Peyer's patch (tissue), 4 donors: ENCODE results near the gene TFPI.

Source experiments
- POLR2A ChIP-seq, 2 donors: fragments of 450-650 bp; IDR thresholded peaks; one replicate each; pipeline ENCODE4 v1.5.1; 2017; ENCODE audit warnings: antibody characterized with exemption in 2 of 2, mild to moderate bottlenecking in 2 of 2, moderate library complexity in 2 of 2
- TF ChIP-seq, protein P1 (sequence below), 6 experiments: fragments of 450-650 bp in 4 of 6; fragments of 200-600 bp in 2 of 6; sonication (generic) in 1 of 6; IDR thresholded peaks; one replicate each; pipeline ENCODE4 v1.5.1; 2017 to 2019; ENCODE audit warnings: antibody characterized with exemption in 6 of 6, mild to moderate bottlenecking in 3 of 6, moderate library complexity in 1 of 6

DNA sequence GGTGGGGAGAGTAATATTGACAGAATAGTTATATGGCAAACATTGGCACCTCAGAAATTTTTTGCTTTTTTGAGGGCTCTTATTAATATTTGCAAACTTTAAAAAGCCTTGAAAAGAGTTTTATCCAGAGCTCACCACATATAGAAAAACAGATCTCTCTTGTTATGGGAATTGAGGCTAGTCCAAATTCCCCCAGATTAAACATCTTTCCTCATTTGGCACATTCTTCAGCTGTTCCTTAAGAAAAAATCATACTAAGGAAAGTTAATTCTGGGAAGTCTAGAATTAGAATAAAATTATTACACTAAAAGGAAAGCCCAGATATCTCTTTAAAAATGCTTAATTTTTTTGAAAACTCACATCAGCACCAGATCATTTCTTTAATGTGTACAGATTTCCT is 5.6 kb downstream of the TFPI start:
- TF ChIP-seq, protein P1, sequence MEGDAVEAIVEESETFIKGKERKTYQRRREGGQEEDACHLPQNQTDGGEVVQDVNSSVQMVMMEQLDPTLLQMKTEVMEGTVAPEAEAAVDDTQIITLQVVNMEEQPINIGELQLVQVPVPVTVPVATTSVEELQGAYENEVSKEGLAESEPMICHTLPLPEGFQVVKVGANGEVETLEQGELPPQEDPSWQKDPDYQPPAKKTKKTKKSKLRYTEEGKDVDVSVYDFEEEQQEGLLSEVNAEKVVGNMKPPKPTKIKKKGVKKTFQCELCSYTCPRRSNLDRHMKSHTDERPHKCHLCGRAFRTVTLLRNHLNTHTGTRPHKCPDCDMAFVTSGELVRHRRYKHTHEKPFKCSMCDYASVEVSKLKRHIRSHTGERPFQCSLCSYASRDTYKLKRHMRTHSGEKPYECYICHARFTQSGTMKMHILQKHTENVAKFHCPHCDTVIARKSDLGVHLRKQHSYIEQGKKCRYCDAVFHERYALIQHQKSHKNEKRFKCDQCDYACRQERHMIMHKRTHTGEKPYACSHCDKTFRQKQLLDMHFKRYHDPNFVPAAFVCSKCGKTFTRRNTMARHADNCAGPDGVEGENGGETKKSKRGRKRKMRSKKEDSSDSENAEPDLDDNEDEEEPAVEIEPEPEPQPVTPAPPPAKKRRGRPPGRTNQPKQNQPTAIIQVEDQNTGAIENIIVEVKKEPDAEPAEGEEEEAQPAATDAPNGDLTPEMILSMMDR (IDR thresholded peaks at IDR 0.05): no peak
- no peak for TF ChIP-seq POLR2A (IDR thresholded peaks at IDR 0.05)
